ENCODE results near the gene EXOSC3. TPM values are rescaled to one million over a fixed set of nuclear protein-coding genes. Genes with fewer than 3 reads are reported as not detected.

The EXOSC3 gene
- total and polyA plus RNA-seq, 2 donors (not counting 1 experiment from before 2014, with no cell fraction given): 11.7 to 55.3 TPM

- no peaks in the 10 kb centered on the region for H3K27me3 ChIP-seq (replicated peaks in 1 of 4; ENCODE audit: control extremely low read depth in 1 of 4, control insufficient read depth in 3 of 4, insufficient read depth in 4 of 4, low read length in 3 of 4)
- peaks cover 19% of the 10 kb centered on the region for H3K79me2 ChIP-seq (ENCODE audit: control insufficient read depth, insufficient read depth, low read length)
- Mint-ChIP-seq H3K27me3 (no peaks in the 10 kb centered on the region), H3K4me1 (peaks cover 23% of the 10 kb centered on the region), H3K9me3 (ENCODE audit: insufficient read depth) (no peaks in the 10 kb centered on the region), H3K4me3 (peak overlapping the region; percentile 29), H3K27ac (peak overlapping the region; percentile 20)
- no peak overlapping the region for H3K4me3 ChIP-seq (ENCODE audit: control extremely low read depth in 1 of 5, extremely low read depth in 1 of 5, insufficient read depth in 1 of 5, low read depth in 2 of 5, low read length in 4 of 5)
- H2AFZ ChIP-seq (ENCODE audit: insufficient read depth, low read depth, low read length, poor library complexity, severe bottlenecking): no peak overlapping the region
- H3K9ac ChIP-seq (ENCODE audit: low read length): no peak overlapping the region
- TF ChIP-seq EZH2 (IDR thresholded peaks at IDR 0.05; ENCODE audit: borderline replicate concordance, insufficient read depth, low read depth, low read length, poor library complexity, severe bottlenecking) (no peak), CTCF (IDR thresholded peaks at IDR 0.05) (no peak)
- ATAC-seq (ENCODE audit: low read depth) (no peak), DNase-seq (no peak)
- peaks cover 0 to 4% (median 0%) of the 10 kb centered on the region in 3 donors for H3K9me3 ChIP-seq (ENCODE audit: control extremely low read depth in 1 of 3, control insufficient read depth in 2 of 3, insufficient read depth in 1 of 3, low read length in 2 of 3)
- WGBS (ENCODE audit: insufficient coverage): 97% methylated on average over 6 of the region's 6 CpGs
- no peak overlapping the region for H3K4me2 ChIP-seq (replicated peaks; ENCODE audit: low read depth, low read length, poor library complexity, severe bottlenecking)
- no peaks in the 10 kb centered on the region for H4K20me1 ChIP-seq (ENCODE audit: control insufficient read depth, insufficient read depth, low read length, poor library complexity, severe bottlenecking)
- POLR2A ChIA-PET: no interaction called here
- peaks cover 14 to 16% of the 10 kb centered on the region in 2 donors for H3K4me1 ChIP-seq (ENCODE audit: control insufficient read depth in 2 of 2, insufficient read depth in 2 of 2, low read length in 2 of 2)
- H3K27ac ChIP-seq (ENCODE audit: low read length in 2 of 2): no peak overlapping the region
- intact Hi-C loops (cut with micrococcal nuclease): loop anchor here (5.0 kb wide), 2 partner anchors 151 to 174 kb away; partner anchors contain the start of genes FBXO10 and SLC25A51
- CTCF ChIA-PET: no interaction called here
- no peaks in the 10 kb centered on the region for H3K36me3 ChIP-seq (replicated peaks in 1 of 2; ENCODE audit: control extremely low read depth in 1 of 2, control insufficient read depth in 1 of 2, extremely low read depth in 1 of 2, insufficient read depth in 2 of 2, low read length in 1 of 2)
Measured at GRCh38 chr9:37751186-37751585, 33.7 kb downstream of the EXOSC3 start.

- no peak overlapping the region for H3K27ac Mint-ChIP-seq
- H3K79me2 ChIP-seq (ENCODE audit: control insufficient read depth, insufficient read depth, low read length): peaks cover 15% of the 10 kb centered on the region
- no peak overlapping the region for H3K4me2 ChIP-seq (replicated peaks; ENCODE audit: low read depth, low read length, poor library complexity, severe bottlenecking)
- ATAC-seq (ENCODE audit: low read depth) (no peak), DNase-seq (no peak)
- TF ChIP-seq EZH2 (IDR thresholded peaks at IDR 0.05; ENCODE audit: borderline replicate concordance, insufficient read depth, low read depth, low read length, poor library complexity, severe bottlenecking): no peak
- no peak for TF ChIP-seq CTCF (IDR thresholded peaks at IDR 0.05)
- peaks cover 12% of the 10 kb centered on the region for H3K4me1 Mint-ChIP-seq
- H3K9ac ChIP-seq (ENCODE audit: low read length): no peak overlapping the region
- no peaks in the 10 kb centered on the region for H3K9me3 Mint-ChIP-seq (ENCODE audit: insufficient read depth)
- no peak overlapping the region for H2AFZ ChIP-seq (ENCODE audit: insufficient read depth, low read depth, low read length, poor library complexity, severe bottlenecking)
- H3K4me1 ChIP-seq (ENCODE audit: control insufficient read depth in 2 of 2, insufficient read depth in 2 of 2, low read length in 2 of 2): peaks cover 6 to 11% of the 10 kb centered on the region in 2 donors
- intact Hi-C loops (cut with micrococcal nuclease): loop anchor here (10.0 kb wide), 1 partner anchor 94 kb away; the partner anchor contains the start of gene FRMPD1
- no peak overlapping the region for H3K4me3 Mint-ChIP-seq
- H3K27me3 ChIP-seq (replicated peaks in 1 of 4; ENCODE audit: control extremely low read depth in 1 of 4, control insufficient read depth in 3 of 4, insufficient read depth in 4 of 4, low read length in 3 of 4): peaks cover 0 to 5% (median 0%) of the 10 kb centered on the region in 4 experiments
- no peaks in the 10 kb centered on the region for H3K27me3 Mint-ChIP-seq
- H3K36me3 ChIP-seq (replicated peaks in 1 of 2; ENCODE audit: control extremely low read depth in 1 of 2, control insufficient read depth in 1 of 2, extremely low read depth in 1 of 2, insufficient read depth in 2 of 2, low read length in 1 of 2): no peaks in the 10 kb centered on the region
- H4K20me1 ChIP-seq (ENCODE audit: control insufficient read depth, insufficient read depth, low read length, poor library complexity, severe bottlenecking): no peaks in the 10 kb centered on the region
- WGBS (ENCODE audit: insufficient coverage): 90% methylated on average over 5 of the region's 5 CpGs
- ChIA-PET CTCF (interaction anchor here (1.2 to 1.4 kb wide), 2 partner anchors 8 to 15 kb away, joined by 3 to 4 read pairs; no protein-coding TSS in a partner anchor), POLR2A (no interaction called here)
- peaks cover 0 to 4% (median 0%) of the 10 kb centered on the region in 3 donors for H3K9me3 ChIP-seq (ENCODE audit: control extremely low read depth in 1 of 3, control insufficient read depth in 2 of 3, insufficient read depth in 1 of 3, low read length in 2 of 3)
- H3K4me3 ChIP-seq (ENCODE audit: control extremely low read depth in 1 of 5, extremely low read depth in 1 of 5, insufficient read depth in 1 of 5, low read depth in 2 of 5, low read length in 4 of 5): no peak overlapping the region
- H3K27ac ChIP-seq (ENCODE audit: low read length in 2 of 2): no peak overlapping the region
Measured at GRCh38 chr9:37749129-37749528, 35.7 kb downstream of the EXOSC3 start.

Measured in B cell (primary cell).